Ishikawa (cell line): Measurements from ENCODE around the gene LRRC45.

ENCODE experiments used
- FOXM1 ChIP-seq: IDR thresholded peaks from 2 replicates; pipeline ENCODE4 v1.6.1; 2012; ENCODE audit warnings: low read depth, borderline replicate concordance
- RAD21 ChIP-seq: IDR thresholded peaks from 2 replicates; pipeline ENCODE4 v1.6.1; 2012; ENCODE audit warnings: low read depth
- TEAD4 ChIP-seq: IDR thresholded peaks from 2 replicates; pipeline ENCODE4 v1.6.1; 2012
- YY1 ChIP-seq: IDR thresholded peaks from 2 replicates; pipeline ENCODE4 v1.6.1; 2012; ENCODE audit warnings: low read depth
- TF ChIP-seq, protein P1 (sequence below): IDR thresholded peaks from 2 replicates; pipeline ENCODE4 v1.6.1; 2012; ENCODE audit warnings: low read depth, mild to moderate bottlenecking
- TF ChIP-seq, protein P2 (sequence below): IDR thresholded peaks from 2 replicates; pipeline ENCODE4 v1.6.1; 2012

DNA sequence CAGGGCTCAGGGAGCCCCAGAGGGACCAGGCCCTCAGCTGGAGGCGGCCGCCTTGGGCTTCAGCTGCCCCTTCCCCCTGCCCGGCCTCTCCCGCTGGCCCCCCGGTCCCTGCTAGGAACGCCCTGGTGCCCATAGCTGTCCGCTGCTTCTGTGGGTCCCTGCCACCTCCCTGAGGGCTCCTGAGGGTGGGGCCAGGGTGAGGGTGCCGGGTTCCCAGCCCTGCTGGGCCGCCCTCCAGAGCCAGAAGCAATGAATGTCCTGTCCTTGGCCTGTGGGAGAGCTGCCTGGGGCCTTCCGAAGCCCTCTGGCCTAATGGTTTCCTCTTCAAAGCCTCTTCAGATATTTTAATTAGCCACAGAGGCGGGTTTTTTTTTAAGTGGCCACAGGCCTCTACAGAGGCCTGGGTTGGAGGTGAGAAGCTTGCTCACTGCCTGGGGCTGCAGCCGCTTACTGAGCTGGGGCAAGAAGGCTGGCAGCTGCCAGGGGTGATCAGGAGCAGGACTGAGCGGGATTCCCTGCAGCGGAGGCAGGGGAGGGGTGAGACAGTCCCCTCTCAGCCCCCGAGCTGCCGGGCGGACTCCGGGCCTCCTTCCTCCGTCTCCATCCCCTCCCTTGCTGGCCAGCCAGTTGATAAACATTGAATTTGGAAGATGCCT is 10.3 kb upstream of the LRRC45 start:
- TF ChIP-seq FOXM1, result no peak
- no peak for TF ChIP-seq TEAD4
- TF ChIP-seq, protein P1, sequence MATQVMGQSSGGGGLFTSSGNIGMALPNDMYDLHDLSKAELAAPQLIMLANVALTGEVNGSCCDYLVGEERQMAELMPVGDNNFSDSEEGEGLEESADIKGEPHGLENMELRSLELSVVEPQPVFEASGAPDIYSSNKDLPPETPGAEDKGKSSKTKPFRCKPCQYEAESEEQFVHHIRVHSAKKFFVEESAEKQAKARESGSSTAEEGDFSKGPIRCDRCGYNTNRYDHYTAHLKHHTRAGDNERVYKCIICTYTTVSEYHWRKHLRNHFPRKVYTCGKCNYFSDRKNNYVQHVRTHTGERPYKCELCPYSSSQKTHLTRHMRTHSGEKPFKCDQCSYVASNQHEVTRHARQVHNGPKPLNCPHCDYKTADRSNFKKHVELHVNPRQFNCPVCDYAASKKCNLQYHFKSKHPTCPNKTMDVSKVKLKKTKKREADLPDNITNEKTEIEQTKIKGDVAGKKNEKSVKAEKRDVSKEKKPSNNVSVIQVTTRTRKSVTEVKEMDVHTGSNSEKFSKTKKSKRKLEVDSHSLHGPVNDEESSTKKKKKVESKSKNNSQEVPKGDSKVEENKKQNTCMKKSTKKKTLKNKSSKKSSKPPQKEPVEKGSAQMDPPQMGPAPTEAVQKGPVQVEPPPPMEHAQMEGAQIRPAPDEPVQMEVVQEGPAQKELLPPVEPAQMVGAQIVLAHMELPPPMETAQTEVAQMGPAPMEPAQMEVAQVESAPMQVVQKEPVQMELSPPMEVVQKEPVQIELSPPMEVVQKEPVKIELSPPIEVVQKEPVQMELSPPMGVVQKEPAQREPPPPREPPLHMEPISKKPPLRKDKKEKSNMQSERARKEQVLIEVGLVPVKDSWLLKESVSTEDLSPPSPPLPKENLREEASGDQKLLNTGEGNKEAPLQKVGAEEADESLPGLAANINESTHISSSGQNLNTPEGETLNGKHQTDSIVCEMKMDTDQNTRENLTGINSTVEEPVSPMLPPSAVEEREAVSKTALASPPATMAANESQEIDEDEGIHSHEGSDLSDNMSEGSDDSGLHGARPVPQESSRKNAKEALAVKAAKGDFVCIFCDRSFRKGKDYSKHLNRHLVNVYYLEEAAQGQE, result no peak
- TF ChIP-seq YY1, result no peak
- TF ChIP-seq, protein P2, sequence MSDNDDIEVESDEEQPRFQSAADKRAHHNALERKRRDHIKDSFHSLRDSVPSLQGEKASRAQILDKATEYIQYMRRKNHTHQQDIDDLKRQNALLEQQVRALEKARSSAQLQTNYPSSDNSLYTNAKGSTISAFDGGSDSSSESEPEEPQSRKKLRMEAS, result no peak
- no peak for TF ChIP-seq RAD21
